CD4-positive, alpha-beta T cell treated with Interleukin-21 for 1 hour (primary cell): ENCODE measurements around the gene OR52E6.

Experiments used
- DNase-seq: peaks from one replicate; pipeline ENCODE4 v3.0.0-alpha.2; 2020

OR52E6 gene

GRCh38 chr11:5841797-5842196 is at the start of gene OR52E6:
Gene OR52E6 (minus strand): TSS chr11:5841897. CDS start chr11:5841897, 0 bp downstream.
- DNase-seq, result no peak

- no peak for DNase-seq
These were observed 49.6 kb upstream of the OR52E6 start for GRCh38 chr11:5891216-5891800.

GRCh38 chr11:5887661-5888060 is 46.0 kb upstream of the OR52E6 start:
- DNase-seq, result no peak

GRCh38 chr11:5887172-5887571 is 45.5 kb upstream of the OR52E6 start:
- no peak for DNase-seq

GRCh38 chr11:5881756-5882155 is 40.1 kb upstream of the OR52E6 start:
- no peak for DNase-seq

GRCh38 chr11:5880329-5880728 is 38.6 kb upstream of the OR52E6 start, which contains the start of gene OR52E4:
Gene OR52E4 (plus strand): TSS chr11:5880629. CDS start chr11:5884293, 3,664 bp downstream.
- no peak for DNase-seq

GRCh38 chr11:5878564-5878963 is 36.9 kb upstream of the OR52E6 start:
- no peak for DNase-seq

- DNase-seq, result no peak
These were observed 24.1 kb upstream of the OR52E6 start for GRCh38 chr11:5865826-5866225.

- no peak for DNase-seq
These were observed 15.9 kb upstream of the OR52E6 start, which contains the start of gene OR52E8 for GRCh38 chr11:5857590-5857989. Gene OR52E8 (minus strand): TSS chr11:5857690. CDS start chr11:5857690, 0 bp downstream.

GRCh38 chr11:5851002-5851401 is 9.3 kb upstream of the OR52E6 start:
- DNase-seq, result no peak

GRCh38 chr11:5847711-5848110 is 6.0 kb upstream of the OR52E6 start:
- DNase-seq, result no peak

- DNase-seq, result no peak
These were observed 5.0 kb upstream of the OR52E6 start for GRCh38 chr11:5846701-5847100.

- no peak for DNase-seq
These were observed 4.0 kb downstream of the OR52E6 start for GRCh38 chr11:5837695-5838094.

GRCh38 chr11:5833446-5833845 is 8.3 kb downstream of the OR52E6 start:
- DNase-seq, result no peak

GRCh38 chr11:5831196-5831829 is 10.4 kb downstream of the OR52E6 start:
- no peak for DNase-seq

- no peak for DNase-seq
These were observed 23.3 kb downstream of the OR52E6 start for GRCh38 chr11:5818245-5818886.

- DNase-seq, result peak; percentile 10
These were observed 26.2 kb downstream of the OR52E6 start for GRCh38 chr11:5815534-5815933.

- DNase-seq, result no peak
These were observed 31.5 kb downstream of the OR52E6 start for GRCh38 chr11:5809905-5810795.

GRCh38 chr11:5809122-5809519 is 32.6 kb downstream of the OR52E6 start:
- no peak for DNase-seq

- peak; percentile 77 for DNase-seq
These were observed 33.1 kb downstream of the OR52E6 start, which contains the start of gene OR52N2 for GRCh38 chr11:5808500-5809121. Gene OR52N2 (plus strand): TSS chr11:5808924. CDS start chr11:5820336, 11,412 bp downstream.

GRCh38 chr11:5807580-5807979 is 34.1 kb downstream of the OR52E6 start:
- DNase-seq, result no peak

- DNase-seq, result no peak
These were observed 37.7 kb downstream of the OR52E6 start for GRCh38 chr11:5803982-5804381.

GRCh38 chr11:5796541-5796940 is 45.2 kb downstream of the OR52E6 start:
- DNase-seq, result no peak
